NCI-H128 (cell line): ENCODE data around the gene KLRB1.
"Not testable (repeated sequence)": the region's sequence is repeated elsewhere in the genome, so short reads cannot be mapped to it uniquely, and the experiment has no call there.

Experiments
- DNase-seq: peaks from one replicate; lab custom pipeline; 2025; ENCODE audit not compliant: unreplicated experiment; lab: John Stamatoyannopoulos, UW

KLRB1 gene

GRCh38 chr12:9607716-9608115 lies at the start of gene KLRB1:
TSS of gene KLRB1 (minus strand) at chr12:9607916. CDS start at chr12:9607839, 77 bp downstream.
- DNase-seq = no peak

GRCh38 chr12:9651265-9651729 lies 43.6 kb upstream of the KLRB1 start:
- no peak for DNase-seq

GRCh38 chr12:9650151-9650576 lies 42.4 kb upstream of the KLRB1 start:
- no peak for DNase-seq

- no peak for DNase-seq
These were observed 41.8 kb upstream of the KLRB1 start for GRCh38 chr12:9649532-9649940.

- no peak for DNase-seq
These were observed 41.2 kb upstream of the KLRB1 start for GRCh38 chr12:9648701-9649531.

- DNase-seq = peak; percentile 67
These were observed 40.3 kb upstream of the KLRB1 start for GRCh38 chr12:9647825-9648700.

- no peak for DNase-seq
These were observed 39.4 kb upstream of the KLRB1 start for GRCh38 chr12:9646794-9647781.

GRCh38 chr12:9644985-9645551 lies 37.4 kb upstream of the KLRB1 start:
- DNase-seq = not testable (repeated sequence)

GRCh38 chr12:9643266-9643660 lies 35.5 kb upstream of the KLRB1 start:
- DNase-seq = no peak

GRCh38 chr12:9642606-9643265 lies 35.0 kb upstream of the KLRB1 start:
- no peak for DNase-seq

- no peak for DNase-seq
These were observed 32.3 kb upstream of the KLRB1 start for GRCh38 chr12:9640024-9640423.

GRCh38 chr12:9636851-9637206 lies 29.1 kb upstream of the KLRB1 start:
- no peak for DNase-seq

- no peak for DNase-seq
These were observed 28.6 kb upstream of the KLRB1 start for GRCh38 chr12:9636150-9636850.

GRCh38 chr12:9634969-9635754 lies 27.4 kb upstream of the KLRB1 start:
- no peak for DNase-seq

GRCh38 chr12:9634177-9634803 lies 26.6 kb upstream of the KLRB1 start:
- peak; percentile 21 for DNase-seq

- no peak for DNase-seq
These were observed 25.1 kb upstream of the KLRB1 start for GRCh38 chr12:9632766-9633165.

- no peak for DNase-seq
These were observed 19.1 kb upstream of the KLRB1 start for GRCh38 chr12:9626821-9627220.

GRCh38 chr12:9626291-9626690 lies 18.6 kb upstream of the KLRB1 start:
- DNase-seq = no peak
